ENCODE measurements around the gene AXIN2.
A peak's percentile ranks its signal among the peaks of the same experiment; 100 is the strongest.
"Not testable (repeated sequence)": the region's sequence is repeated elsewhere in the genome, so short reads cannot be mapped to it uniquely, and the experiment has no call there.

The AXIN2 gene

DNA sequence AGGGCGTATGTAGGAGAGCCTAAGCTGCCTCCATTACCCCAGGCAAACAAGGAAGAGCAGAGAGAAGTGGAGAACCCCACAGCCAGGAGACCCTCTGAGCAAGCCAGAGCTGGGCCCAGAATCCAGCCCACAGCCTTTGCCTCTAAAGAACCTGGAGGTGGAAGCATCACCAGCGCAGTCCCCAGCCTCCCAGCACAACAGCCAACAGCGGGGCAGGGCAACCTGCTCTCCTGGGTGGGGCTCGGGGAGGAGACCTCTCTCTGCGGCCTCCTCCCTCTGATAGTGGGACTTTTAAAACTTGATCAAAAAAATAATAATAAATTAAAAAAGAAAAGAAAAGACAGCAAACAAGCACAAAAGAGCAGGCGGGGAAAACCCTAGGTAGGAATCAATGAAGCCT lies 45.9 kb downstream of the AXIN2 start:
- DNase-seq, result no peak

DNA sequence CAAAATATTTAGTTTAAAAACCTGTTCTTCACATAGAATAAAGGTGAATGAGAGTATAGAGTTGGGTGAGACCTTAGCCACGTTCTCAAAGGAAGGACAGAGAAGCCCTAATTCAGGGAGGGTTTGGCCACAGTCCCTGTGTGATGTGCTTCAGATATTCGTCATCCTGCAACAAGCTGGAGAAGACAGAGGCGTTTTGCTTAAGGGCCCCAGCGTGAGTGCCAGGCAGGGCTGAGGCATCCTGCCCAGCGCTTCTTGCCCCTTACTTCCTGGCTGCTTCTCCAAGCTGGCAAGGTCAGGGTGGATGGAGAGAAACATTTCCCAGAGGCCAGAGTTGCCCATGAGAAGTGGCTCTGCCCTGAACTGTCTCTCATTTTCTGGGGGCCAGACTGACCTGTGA lies 46.9 kb downstream of the AXIN2 start:
- DNase-seq, result no peak

DNA sequence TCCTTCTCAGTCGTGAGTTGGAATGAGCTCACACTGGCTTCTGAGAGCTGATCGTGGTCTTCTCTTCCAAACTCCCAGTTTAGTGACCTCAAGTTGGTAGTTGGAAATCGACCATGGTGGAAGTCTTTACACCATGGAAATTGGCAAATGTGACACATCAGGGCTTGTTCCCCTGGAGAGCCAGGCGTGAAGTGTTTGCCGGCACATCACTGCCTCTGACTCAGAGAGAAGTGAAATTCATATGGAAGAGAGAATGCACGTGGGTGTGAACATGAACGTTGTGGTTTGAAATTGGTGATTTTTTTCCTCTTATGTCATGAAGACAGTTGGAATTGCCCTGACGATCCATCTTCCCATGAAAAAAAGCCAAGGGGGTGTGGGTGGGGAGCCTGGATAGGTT lies 47.4 kb downstream of the AXIN2 start:
- no peak for DNase-seq

DNA sequence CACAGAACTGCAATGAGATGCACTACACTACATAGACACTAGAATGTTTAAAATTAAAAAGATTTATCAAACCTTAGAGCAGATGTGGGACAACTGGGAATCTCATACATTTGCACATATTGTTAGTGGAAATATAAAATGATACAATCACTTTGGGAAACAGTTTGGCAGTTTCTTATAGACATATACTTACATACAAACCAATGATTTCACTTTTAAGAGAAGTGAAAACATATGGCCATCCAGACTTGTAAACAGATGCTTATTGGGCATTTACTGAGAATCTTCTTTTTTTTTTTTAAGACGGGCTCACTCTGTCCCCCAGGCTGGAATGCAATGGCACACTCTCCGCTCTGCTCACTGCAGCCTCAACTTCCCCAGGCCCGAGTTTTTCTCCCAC lies 50.1 kb downstream of the AXIN2 start:
- no peak for DNase-seq

DNA sequence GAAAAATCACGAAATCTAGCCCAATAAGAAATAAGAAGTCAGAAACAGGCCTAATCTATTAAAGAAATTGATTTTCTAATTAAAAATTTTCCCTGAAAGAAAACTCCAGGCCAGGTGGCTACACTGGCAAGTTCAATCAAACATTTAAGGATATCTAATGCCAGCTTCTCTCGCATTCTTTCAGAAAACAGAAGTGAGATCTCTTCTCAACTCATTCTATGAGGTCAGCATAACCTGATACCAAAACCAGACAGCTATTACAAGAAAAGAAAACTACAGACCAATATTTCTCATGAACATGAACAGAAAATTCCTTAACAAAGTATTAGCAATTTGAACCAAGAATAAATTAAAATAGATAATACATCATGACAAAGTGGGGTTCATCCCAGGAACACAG lies 52.4 kb downstream of the AXIN2 start:
- no peak for DNase-seq

DNA sequence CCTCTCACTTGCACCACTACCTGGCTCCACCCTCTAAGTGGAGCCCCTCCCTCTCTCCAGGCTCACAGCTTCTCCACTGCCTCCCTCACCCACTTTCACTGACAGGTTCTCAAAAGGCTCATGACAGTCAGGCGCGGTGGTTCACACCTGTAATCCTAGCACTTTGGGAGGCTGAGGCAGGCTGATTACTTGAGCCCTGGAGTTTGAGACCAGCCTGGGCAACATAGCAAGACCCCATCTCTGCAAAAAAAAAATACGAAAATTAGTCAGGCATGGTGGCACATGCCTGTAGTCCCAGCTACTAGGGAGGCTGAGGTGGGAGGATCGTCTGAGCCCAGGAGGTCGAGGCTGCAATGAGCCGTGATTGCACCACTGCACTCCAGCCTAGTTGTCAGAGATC lies 56.8 kb downstream of the AXIN2 start:
- not testable (repeated sequence) for DNase-seq

DNA sequence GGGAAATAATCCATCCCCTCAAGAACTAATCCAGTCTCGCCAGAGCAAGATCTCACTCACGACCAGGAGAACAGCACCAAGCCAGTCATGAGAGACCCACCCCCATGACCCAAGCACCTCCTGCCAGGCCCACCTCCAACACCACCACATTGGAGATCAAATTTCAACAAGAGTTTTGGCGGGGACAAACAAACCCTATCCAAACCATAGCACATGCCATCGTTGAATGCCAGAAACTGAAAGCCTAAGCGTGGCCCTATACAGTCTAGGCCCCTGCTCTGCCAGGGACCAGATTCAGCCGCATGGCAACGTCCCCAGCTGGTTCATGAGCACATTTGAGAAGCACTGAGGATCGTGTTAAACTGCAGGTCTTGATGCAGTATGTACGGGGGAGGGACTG lies 57.3 kb downstream of the AXIN2 start:
- DNase-seq, result no peak

DNA sequence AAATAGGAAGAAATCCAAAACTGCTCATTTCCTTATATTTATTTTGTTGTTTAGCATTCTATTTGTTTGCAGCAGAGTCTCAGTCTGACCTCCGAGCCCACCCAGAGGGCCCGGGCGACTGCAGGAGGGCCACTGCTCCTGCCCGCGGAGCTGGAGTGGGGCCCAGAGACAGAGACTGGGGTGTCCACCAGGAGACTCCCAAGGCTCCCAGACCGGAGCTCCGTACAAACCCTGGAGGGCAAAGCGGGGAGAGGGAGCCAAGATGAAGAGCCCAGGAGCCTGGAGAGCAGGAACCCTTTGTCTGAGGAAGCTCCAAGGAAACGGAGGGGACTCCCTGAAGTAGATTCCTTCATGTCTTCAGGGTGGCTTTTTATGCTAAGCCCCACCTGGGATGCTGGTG lies 57.9 kb downstream of the AXIN2 start:
- no peak for DNase-seq

DNA sequence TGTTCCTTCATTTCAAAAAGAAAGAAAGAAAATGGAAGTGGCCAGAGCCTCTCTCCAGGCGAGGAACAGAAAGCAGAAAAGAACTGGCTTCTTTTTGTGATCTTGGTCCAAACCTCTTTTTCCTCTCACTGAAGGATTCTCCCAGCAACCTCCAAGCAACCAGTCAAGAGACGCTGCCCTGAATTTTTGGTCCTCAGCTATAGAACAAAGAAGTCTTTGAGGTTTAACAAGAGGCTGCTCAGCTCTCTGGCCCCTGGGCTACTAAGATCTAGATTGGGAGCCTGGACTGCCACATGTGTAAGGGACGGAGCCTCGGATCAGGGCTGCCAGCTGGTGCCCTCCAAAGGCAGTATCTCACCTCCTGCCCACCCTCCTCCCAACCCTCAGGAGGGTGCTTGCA lies 62.6 kb downstream of the AXIN2 start:
- DNase-seq, result peak in 1 of 2 experiments; percentile 31

DNA sequence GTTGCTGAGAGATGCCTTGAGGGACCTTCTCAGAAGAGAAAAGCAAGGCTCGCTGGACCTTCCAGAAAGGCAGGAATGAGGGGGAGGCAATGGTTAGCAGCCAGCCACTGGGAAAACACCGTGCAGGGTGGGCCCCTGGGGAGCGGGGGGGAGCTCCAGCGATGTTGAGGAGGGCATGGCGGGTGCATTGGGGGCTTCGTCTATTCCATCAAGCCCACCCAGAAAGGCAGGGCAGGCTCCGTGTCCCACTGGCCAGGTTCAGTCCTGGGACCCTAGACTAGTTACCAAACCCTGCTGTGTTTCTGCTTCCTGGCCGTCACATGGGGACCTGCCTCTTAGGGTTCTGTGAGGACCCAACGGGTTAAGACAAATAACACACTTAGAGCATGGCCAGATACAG lies 64.6 kb downstream of the AXIN2 start:
- DNase-seq, result no peak

DNA sequence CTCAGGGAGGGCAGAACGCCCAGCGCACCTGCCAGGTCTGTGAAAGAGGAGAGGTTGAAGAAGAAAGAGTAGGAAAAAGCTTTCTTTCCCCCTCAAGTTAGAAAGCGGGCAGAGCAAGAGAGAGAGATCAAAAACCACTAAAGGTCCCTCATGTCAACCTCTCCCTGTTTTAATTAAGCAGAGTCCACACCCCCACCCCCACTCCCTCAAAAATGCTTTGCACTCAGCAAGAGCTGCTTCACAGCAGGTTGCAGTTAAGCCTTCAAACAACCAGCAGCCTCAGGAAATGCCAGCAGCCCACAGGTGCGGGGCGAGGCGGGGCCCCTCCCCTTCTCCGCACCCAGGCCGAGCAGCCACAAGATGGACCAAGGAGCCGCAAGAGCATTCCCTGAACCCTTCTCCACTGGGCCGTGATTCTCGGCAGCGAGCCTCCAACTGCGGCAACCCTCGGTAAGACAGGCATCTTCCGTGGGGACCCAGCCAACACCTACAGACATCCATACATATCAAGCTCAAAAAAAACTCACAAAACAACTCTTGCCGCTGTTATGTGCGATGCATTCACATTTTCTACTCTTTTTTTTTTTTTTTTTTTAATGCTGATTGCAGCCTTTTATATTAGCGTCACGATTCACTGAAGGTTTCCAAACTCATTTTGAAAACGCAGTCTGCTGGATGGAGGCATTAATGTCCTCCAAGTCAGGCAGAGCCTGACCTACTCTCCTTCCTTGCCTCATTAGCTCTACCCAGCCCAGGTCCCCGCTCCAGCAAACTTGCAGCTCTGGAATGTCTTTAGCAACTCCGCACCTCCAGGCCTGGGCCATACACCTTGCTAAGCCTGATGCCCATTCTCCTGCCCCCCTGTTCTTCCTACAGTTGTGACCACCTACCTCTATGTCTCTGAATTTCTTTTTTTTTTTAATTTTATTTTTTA lies 66.1 kb downstream of the AXIN2 start:
- DNase-seq, result peak; percentile 42 to 64

DNA sequence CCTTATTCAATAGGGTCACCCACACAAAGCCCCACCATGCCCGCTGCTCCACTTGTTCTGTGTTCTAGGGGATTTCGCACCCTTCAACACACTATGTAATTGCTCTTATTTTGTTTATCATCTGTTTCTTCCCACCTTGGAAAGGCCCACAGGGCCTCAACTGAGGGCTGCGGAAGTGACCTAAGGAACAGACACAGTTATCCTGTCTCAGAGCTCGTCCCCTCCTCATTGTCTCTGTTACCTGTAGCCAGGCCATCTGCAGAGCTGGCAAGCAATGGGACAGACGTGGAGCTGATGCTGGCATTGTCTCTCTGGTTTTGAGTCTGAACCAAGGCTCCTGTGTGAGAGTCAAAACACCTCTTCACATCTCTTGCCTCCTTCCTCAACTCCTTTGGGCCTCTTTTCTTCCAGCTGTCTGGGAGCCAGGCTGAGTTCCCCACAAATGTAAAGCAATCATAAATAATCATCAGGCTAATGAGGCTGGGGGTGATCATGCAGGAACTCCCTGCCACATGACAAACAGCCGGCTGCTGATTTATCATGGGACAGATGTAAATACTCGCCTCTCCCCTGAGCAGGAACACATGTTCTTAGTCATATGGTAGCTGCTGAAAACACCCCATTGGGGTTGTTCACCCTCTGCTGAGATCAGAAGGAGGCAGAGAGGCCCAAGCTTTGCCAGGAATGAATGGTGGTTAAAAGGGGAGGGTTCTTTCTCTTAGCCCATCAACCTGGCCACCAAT lies 71.9 kb downstream of the AXIN2 start:
- peak; percentile 15 to 78 for DNase-seq

DNA sequence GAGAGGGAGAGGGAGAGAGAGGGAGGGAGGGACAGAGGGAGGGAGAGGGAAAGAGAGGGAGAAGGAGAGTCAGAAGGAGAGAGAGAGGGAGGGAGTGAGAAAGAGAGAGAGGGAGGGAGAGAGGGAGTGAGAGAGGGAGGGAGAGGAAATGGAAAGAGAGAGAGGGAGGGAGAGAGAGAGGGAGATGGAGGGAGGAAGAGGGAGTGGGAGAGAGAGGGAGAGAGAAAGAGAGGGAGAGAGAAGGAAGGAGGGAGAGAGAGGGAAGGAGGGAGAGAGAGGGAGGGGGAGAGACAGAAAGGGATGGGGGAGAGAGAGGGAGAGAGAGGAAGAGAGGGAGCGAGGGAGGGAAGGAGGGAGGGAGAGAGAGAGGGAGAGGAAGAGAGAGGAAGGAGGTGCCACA lies 72.8 kb downstream of the AXIN2 start:
- no peak for DNase-seq

DNA sequence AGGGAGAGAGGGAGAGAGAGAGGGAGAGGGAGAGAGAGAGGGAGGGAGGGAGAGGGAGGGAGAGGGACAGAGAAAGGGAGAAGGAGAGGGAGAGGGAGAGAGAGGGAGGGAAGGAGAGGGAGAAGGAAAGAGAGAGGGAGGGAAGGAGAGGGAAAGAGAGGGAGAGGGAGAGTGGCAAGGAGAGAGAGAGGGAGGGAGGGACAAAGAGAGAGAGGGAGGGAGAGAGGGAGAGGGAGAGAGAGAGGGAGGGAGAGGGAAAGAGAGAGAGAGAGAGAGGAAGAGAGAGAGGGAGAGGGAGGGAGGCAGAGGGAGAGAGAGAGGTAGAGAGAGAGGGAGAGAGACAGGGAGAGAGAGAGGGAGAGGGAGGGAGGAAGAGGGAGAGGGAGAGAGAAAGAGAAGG lies 73.5 kb downstream of the AXIN2 start:
- no peak for DNase-seq

DNA sequence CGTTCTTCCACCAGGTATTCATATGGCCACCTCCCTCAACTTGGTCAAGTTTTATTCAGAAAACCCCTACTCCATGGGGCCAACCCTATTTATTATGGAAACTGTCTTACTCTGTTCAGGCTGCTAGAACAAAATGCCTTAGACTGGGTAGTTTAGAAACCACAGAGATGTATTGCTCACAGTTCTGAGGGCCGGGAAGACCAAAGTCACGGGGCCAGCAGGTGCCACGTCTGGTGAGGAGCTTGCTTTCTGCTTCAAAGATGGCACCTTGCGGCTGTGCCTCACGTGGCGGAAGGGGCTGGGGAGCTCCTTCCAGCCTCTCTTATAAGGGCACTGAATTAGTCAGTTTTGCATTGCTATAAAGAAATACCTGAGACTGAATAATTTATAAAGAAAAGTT lies 74.3 kb downstream of the AXIN2 start:
- DNase-seq, result no peak

DNA sequence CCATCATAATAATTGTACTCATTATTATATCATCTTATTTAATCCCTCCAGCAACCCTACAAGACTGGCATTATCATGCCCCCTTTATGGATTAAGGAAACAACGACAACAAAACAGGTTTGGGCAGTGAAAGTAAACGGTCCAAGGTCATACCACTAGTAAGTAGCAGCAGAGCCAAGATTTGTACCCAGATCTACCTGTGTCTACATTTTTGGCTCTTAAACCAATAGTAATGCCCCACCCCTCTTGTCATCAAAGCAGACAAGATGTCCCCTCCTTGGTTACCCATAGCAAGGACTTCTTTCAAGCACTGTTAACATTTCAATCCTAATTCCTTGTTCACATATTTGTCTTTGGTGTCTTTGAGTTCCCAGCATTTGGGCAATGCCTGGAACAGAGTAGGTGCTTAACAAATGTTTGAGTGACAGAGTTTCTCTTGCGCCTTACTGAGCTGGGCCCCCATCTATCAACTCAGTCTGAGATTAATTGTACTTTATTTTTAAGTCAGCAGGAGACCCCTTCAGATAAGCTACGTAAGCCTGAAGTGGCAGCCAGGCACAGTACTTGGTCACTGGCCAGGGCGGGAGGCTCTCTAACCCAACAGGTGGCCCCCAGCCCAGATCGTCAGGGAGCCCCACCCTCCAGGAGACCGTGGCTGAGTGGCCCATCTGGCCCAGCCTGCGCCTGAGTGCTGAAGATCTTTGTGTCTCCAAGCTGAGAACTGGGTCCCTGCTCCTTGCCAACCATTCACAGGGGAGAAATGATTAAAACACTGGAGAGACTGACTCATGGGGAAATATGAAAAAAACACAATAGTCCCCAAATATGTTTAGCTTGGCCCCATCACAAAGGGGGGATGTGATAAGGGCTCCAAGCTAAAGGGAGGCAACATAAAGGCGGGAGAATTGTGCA lies 75.8 kb downstream of the AXIN2 start:
- DNase-seq, result peak; percentile 95 to 97

DNA sequence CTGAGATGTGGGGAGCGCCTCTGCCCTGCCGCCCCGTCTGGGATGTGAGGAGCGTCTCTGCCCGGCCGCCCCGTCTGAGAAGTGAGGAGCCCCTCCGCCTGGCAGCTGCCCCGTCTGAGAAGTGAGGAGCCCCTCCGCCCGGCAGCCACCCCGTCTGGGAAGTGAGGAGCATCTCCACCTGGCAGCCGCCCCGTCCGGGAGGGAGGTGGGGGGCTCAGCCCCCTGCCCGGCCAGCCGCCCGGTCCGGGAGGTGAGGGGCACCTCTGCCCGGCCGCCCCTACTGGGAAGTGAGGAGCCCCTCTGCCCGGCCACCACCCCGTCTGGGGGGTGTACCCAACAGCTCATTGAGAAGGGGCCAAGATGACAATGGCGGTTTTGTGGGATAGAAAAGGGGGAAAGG lies 77.0 kb downstream of the AXIN2 start:
- DNase-seq, result not testable (repeated sequence)

DNA sequence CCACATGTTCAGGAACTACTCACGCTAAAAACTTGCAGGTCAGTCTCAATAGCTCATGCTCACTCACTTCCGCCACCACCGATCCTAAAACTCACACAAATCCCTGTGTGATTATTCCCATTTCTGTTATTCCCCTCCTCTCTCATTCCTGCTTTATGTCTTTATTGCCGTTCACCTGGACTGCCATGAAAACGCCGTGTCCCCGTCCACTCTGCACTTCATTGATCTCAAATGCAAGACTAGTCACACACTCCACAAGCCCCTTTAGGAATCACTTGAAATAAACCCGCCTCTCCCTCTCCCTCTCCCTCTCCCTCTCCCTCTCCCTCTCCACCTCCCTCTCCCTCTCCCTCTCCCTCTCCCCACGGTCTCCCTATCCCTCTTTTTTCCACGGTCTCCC lies 78.0 kb downstream of the AXIN2 start:
- DNase-seq, result no peak

DNA sequence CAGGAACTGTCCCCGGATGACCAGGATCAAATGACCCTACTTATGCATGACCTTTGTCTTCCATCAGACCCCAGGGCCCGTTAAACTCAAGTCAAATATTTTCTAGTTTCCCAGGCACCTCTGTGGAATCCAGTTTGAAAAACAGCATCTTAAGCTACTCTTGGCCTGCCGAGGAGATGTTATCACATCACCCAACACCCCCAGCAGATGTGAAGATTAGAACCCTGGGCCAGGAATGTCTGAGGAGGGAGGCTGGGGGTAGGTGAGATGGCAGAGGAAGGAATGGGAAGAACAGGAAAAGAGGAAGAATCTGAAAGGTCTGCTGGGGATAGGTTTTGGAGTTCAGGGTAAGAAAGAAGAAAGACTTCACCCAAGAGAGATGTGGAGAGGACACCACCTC lies 79.2 kb downstream of the AXIN2 start:
- DNase-seq, result no peak

DNA sequence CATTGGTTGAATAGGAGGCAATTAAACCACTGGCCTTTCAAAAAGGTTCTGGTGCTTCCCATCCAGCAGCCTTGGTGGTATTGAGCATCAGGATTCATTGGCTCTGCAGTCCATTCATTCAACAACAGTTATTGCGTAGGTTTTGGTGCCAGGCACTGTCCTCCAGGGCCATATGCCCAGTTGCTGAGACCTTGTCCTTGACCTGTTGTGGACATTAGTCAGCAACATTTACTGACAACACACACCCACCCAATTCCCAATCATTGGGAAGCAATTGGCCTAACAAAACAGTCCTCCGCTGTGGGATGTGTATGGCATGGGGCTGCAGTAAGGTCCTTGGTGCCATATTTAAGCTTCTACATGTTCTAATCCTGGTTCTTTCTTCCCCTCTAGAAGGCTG lies 82.2 kb downstream of the AXIN2 start:
- DNase-seq, result no peak
